ENCODE measurements around the gene AREL1. TPM values are rescaled to one million over a fixed set of nuclear protein-coding genes. Genes with fewer than 3 reads are reported as not detected.

Gene AREL1, protein sequence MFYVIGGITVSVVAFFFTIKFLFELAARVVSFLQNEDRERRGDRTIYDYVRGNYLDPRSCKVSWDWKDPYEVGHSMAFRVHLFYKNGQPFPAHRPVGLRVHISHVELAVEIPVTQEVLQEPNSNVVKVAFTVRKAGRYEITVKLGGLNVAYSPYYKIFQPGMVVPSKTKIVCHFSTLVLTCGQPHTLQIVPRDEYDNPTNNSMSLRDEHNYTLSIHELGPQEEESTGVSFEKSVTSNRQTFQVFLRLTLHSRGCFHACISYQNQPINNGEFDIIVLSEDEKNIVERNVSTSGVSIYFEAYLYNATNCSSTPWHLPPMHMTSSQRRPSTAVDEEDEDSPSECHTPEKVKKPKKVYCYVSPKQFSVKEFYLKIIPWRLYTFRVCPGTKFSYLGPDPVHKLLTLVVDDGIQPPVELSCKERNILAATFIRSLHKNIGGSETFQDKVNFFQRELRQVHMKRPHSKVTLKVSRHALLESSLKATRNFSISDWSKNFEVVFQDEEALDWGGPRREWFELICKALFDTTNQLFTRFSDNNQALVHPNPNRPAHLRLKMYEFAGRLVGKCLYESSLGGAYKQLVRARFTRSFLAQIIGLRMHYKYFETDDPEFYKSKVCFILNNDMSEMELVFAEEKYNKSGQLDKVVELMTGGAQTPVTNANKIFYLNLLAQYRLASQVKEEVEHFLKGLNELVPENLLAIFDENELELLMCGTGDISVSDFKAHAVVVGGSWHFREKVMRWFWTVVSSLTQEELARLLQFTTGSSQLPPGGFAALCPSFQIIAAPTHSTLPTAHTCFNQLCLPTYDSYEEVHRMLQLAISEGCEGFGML
- 28.0 TPM for total RNA-seq

DNA sequence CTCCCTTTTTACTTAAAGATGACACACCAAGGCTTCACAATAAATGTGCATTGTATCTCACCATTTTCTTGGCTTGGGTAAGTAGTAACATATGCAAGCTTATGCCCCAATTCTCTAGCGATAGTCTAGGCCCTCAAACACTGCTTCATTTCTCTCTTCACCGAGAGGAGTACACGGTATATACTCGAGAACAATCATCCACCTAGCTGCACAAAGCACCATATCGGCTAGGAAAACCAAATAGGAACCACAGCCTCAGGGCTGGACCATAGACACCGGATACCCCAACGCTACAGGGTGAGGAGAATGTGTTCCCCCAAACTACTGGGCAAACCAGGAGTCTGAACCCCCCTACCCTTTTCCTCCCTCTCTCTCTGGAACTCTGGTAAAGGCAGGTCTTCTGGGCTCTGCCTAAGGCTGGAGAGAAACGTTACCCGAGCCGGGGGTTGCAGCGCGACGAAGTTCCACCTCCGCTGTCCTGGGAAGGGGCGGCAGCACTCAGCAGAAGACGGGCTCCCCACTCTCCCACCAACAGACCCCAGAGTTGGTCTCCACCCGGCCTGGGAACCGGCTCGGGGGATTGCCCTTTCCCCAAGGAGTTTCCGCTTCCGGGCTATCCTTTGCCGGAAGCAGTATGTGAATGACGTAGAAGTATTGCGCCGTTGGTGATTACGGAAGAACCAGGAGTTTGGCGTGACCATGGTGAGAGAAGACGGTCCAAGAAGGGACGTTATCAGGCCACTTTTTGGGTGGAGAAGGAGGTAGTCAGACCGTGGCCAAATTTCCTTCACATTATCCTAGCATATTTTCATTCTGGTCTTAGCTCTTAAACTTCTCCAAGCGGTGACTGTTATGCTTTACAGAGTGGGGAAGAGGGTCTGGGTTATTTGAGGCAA lies at the start of gene AREL1, which contains the start of gene FCF1:
TSS of gene AREL1 (minus strand) at position 582 of the 896 bp plus-strand sequence. CDS start 27,465 bp downstream, outside the sequence.
TSS of gene FCF1 (plus strand) at position 646 of the 896 bp plus-strand sequence. CDS start at position 700, 54 bp downstream.

DNA sequence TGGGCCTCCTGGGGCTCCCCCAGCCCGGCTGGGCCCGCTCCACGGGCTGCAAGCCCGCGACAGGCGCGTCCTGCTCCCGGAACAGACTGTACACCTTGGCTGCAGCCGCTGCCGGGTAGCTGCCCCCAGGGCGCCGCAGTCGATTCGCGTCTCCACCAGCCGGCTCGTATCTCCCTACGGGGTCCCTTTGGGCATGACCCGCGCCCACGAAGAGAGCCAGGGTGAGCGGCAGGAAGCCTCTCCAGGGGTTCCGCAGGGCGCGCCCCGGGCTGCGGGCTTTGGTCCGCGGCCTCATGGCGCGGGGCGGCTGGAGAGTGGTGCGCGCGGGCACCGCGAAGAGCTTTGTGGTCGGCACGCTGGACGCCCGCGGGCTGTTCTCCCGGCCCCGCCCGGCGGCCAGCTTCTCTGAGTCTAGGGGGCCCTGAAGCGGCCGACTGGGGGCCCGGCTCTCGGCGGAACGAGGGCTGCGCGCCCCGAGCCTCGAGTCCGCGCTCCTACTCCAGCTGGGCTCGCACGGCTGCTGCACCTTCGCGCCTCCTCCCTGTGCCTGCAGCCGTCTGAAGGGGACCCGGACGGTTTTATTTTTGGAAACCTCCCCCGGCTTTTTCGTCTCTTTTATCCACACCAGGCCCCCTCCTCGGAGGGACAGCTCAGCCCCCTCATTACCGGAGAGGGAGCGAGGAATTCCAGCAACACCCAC lies 101.1 kb downstream of the AREL1 start, which contains the start of gene LTBP2:
TSS of gene LTBP2 (minus strand) at position 588 of the 700 bp plus-strand sequence. CDS start at position 295, 293 bp downstream.

Small RNA genes within 50 kb of the gene (small RNA-seq; reads per million reads assigned to genes)
- gene RF00409 (ENCODE audit: low replicate concordance): not detected

Other genes starting within 250 kb of the AREL1 start
- gene NPC2, start 219.8 kb downstream of the AREL1 start, total RNA-seq: 288 TPM
- 22.9 TPM for gene ISCA2, start 219.3 kb downstream of the AREL1 start, total RNA-seq
- 14.4 TPM for gene LTBP2, start 100.8 kb downstream of the AREL1 start, total RNA-seq
- 23.1 TPM for gene FCF1, start 64 bp upstream of the AREL1 start, total RNA-seq
- 70.0 TPM for gene YLPM1, start 50.2 kb upstream of the AREL1 start, total RNA-seq
- gene PROX2, start 163.1 kb upstream of the AREL1 start, total RNA-seq: not detected
- gene DLST, start 168.8 kb upstream of the AREL1 start, total RNA-seq: 72.3 TPM
- 2.1 TPM for gene RPS6KL1, start 210.2 kb upstream of the AREL1 start, total RNA-seq
- gene PGF, start 242.5 kb upstream of the AREL1 start, total RNA-seq: 9.6 TPM